HCT116 (cell line): ENCODE data around the gene PDK1.

Source experiments
- CEBPB ChIP-seq: IDR thresholded peaks from 2 replicates; pipeline ENCODE4 v1.6.1; 2012; ENCODE audit warnings: low read depth
- ELF1 ChIP-seq: IDR thresholded peaks from 2 replicates; pipeline ENCODE4 v1.6.1; 2012; ENCODE audit warnings: low read depth, borderline replicate concordance
- EZH2 ChIP-seq: fragments of 200-600 bp; sonication (generic); IDR thresholded peaks from 2 replicates; pipeline ENCODE4 v1.6.1; 2017; ENCODE audit warnings: antibody characterized with exemption, mixed run types
- EZH2phosphoT487 ChIP-seq: fragments of 200-600 bp; IDR thresholded peaks from 2 replicates; pipeline ENCODE4 v1.6.1; 2018; ENCODE audit warnings: antibody characterized with exemption, borderline replicate concordance
- POLR2A ChIP-seq: IDR thresholded peaks from 2 replicates; pipeline ENCODE4 v1.7.0; 2011; ENCODE audit warnings: borderline replicate concordance; ENCODE audit not compliant: insufficient read depth, insufficient read length; ENCODE audit errors: extremely low read depth
- POLR2AphosphoS5 ChIP-seq: IDR thresholded peaks from 2 replicates; pipeline ENCODE4 v1.6.1; 2011; ENCODE audit warnings: mild to moderate bottlenecking, low read depth, low read length, moderate library complexity
- SIN3A ChIP-seq: IDR thresholded peaks from 2 replicates; pipeline ENCODE4 v1.6.1; 2012; ENCODE audit warnings: low read depth
- SP1 ChIP-seq: IDR thresholded peaks from 2 replicates; pipeline ENCODE4 v1.6.1; 2012; ENCODE audit warnings: low read depth
- TCF7L2 ChIP-seq: IDR thresholded peaks from 2 replicates; pipeline ENCODE4 v1.7.0; 2011; ENCODE audit warnings: borderline replicate concordance, inconsistent platforms; ENCODE audit not compliant: insufficient read depth, insufficient read length; ENCODE audit errors: extremely low read depth
- YY1 ChIP-seq: IDR thresholded peaks from 2 replicates; pipeline ENCODE4 v1.6.1; 2011; ENCODE audit warnings: low read length, low read depth, moderate library complexity, mild to moderate bottlenecking; ENCODE audit not compliant: insufficient replicate concordance; ENCODE audit errors: extremely low read depth
- TF ChIP-seq, protein P1 (sequence below), 3 experiments: fragments of 200-600 bp in 1 of 3; sonication (generic) in 1 of 3; IDR thresholded peaks in 2 of 3; conservative IDR thresholded peaks in 1 of 3; 2 replicates each; pipeline ENCODE4 v1.5.1; 2012 to 2017; ENCODE audit warnings: low read depth in 2 of 3, low read length in 2 of 3, antibody characterized with exemption in 1 of 3, borderline replicate concordance in 1 of 3, control low read depth in 1 of 3, mild to moderate bottlenecking in 1 of 3, mixed read lengths in 1 of 3, mixed run types in 1 of 3, moderate library complexity in 1 of 3; ENCODE audit not compliant: insufficient read depth in 1 of 3
- TF ChIP-seq, protein P2 (sequence below): IDR thresholded peaks from 2 replicates; pipeline ENCODE4 v1.6.1; 2012

DNA sequence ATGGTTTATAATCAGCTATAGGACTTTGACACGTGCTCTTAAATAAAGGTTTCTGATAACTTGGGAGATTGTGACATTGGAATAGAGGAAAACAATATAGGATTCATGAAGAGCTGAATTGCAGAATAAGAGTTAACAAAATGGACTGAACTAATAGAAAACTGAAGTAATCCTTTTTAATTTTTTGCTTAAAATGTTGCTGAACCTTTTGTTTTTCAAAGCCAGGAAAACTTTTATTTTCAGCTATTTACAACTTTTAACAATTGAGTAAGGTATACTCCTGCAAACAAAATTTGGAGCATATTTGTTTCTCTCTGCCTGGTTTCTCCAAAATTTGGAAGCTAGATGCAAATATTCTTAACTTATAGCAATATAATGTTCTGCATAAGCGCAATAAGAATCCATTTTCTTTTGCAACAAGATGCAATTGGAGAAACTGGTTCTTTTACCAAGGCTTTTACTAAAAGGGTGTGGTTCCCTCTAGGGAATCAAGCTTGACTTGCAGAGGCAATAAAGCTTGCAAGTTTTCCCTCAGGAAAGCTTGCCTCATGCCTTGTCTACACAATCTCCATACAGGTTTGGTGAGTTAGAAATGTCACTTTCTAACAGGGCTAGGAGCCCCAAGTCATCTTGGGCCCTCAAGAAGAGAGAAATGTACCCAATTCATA, 10.3 kb upstream of the PDK1 start:
- TF ChIP-seq EZH2 (no peak), CEBPB (no peak), POLR2A (no peak), TCF7L2 (no peak), ELF1 (no peak), SP1 (no peak), SIN3A (no peak), EZH2phosphoT487 (no peak), YY1 (no peak), POLR2AphosphoS5 (no peak)
- TF ChIP-seq, protein P1, sequence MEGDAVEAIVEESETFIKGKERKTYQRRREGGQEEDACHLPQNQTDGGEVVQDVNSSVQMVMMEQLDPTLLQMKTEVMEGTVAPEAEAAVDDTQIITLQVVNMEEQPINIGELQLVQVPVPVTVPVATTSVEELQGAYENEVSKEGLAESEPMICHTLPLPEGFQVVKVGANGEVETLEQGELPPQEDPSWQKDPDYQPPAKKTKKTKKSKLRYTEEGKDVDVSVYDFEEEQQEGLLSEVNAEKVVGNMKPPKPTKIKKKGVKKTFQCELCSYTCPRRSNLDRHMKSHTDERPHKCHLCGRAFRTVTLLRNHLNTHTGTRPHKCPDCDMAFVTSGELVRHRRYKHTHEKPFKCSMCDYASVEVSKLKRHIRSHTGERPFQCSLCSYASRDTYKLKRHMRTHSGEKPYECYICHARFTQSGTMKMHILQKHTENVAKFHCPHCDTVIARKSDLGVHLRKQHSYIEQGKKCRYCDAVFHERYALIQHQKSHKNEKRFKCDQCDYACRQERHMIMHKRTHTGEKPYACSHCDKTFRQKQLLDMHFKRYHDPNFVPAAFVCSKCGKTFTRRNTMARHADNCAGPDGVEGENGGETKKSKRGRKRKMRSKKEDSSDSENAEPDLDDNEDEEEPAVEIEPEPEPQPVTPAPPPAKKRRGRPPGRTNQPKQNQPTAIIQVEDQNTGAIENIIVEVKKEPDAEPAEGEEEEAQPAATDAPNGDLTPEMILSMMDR (IDR thresholded peaks at IDR 0.05 in 2 of 3, conservative IDR thresholded peaks at IDR 0.05 in 1 of 3; ENCODE audit: borderline replicate concordance in 1 of 3, insufficient read depth in 1 of 3, low read depth in 2 of 3, low read length in 2 of 3) = no peak
- TF ChIP-seq, protein P2, sequence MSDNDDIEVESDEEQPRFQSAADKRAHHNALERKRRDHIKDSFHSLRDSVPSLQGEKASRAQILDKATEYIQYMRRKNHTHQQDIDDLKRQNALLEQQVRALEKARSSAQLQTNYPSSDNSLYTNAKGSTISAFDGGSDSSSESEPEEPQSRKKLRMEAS = no peak
